Measurements from ENCODE around the gene NAA80. TPM values are rescaled to one million over a fixed set of nuclear protein-coding genes. Genes with fewer than 3 reads are reported as not detected.
A peak's percentile ranks its signal among the peaks of the same experiment; 100 is the strongest.

NAA80 gene
- polyA plus RNA-seq, 1 of the 3 experiments (the other 2 are of a cell fraction), result 10.5 TPM

GRCh38 chr3:50299929-50300680, 900 bp upstream of the NAA80 start:
- 55% methylated on average over 8 of the region's 12 CpGs for WGBS (ENCODE audit: low lambda C conversion rate)
- peaks cover 10 to 38% of the 10 kb centered on the region in 2 experiments; a peak in 2 of 4 replicates for H3K4me1 ChIP-seq (ENCODE audit: control insufficient read depth in 1 of 2, insufficient read depth in 2 of 2, low read depth in 1 of 2, low read length in 1 of 2)
- H3K27ac ChIP-seq (ENCODE audit: low read depth in 2 of 2, low read length in 1 of 2), result peak overlapping the region; percentile 54 to 79; a peak in 3 of 4 replicates
- H3K9ac ChIP-seq, result peak overlapping the region; percentile 62
- H2AFZ ChIP-seq (ENCODE audit: low read depth), result peak overlapping the region; percentile 80
- peaks cover 7% of the 10 kb centered on the region; the same call in 1 of the 2 replicates for H3K79me2 ChIP-seq (ENCODE audit: insufficient read depth)
- CTCF ChIA-PET, result interaction anchor here (1.0 to 7.7 kb wide), 7 partner anchors 11 to 71 kb away, joined by 3 to 45 read pairs (median 4); partner anchors contain the start of gene LSMEM2
- H3K36me3 ChIP-seq (replicated peaks in 1 of 2; ENCODE audit: control insufficient read depth in 1 of 2, insufficient read depth in 2 of 2, low read length in 1 of 2), result peaks cover 0 to 6% of the 10 kb centered on the region in 2 experiments
- no peaks in the 10 kb centered on the region for H3K27me3 ChIP-seq (ENCODE audit: insufficient read depth)
- no peaks in the 10 kb centered on the region for H3K9me2 ChIP-seq
- no peak for TF ChIP-seq POLR2AphosphoS5 (IDR thresholded peaks at IDR 0.05; ENCODE audit: low read depth, low read length)
- TF ChIP-seq, protein P1, sequence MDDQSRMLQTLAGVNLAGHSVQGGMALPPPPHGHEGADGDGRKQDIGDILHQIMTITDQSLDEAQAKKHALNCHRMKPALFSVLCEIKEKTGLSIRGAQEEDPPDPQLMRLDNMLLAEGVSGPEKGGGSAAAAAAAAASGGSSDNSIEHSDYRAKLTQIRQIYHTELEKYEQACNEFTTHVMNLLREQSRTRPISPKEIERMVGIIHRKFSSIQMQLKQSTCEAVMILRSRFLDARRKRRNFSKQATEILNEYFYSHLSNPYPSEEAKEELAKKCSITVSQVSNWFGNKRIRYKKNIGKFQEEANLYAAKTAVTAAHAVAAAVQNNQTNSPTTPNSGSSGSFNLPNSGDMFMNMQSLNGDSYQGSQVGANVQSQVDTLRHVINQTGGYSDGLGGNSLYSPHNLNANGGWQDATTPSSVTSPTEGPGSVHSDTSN (IDR thresholded peaks at IDR 0.05), result no peak
- TF ChIP-seq, protein P2, sequence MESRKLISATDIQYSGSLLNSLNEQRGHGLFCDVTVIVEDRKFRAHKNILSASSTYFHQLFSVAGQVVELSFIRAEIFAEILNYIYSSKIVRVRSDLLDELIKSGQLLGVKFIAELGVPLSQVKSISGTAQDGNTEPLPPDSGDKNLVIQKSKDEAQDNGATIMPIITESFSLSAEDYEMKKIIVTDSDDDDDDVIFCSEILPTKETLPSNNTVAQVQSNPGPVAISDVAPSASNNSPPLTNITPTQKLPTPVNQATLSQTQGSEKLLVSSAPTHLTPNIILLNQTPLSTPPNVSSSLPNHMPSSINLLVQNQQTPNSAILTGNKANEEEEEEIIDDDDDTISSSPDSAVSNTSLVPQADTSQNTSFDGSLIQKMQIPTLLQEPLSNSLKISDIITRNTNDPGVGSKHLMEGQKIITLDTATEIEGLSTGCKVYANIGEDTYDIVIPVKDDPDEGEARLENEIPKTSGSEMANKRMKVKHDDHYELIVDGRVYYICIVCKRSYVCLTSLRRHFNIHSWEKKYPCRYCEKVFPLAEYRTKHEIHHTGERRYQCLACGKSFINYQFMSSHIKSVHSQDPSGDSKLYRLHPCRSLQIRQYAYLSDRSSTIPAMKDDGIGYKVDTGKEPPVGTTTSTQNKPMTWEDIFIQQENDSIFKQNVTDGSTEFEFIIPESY (IDR thresholded peaks at IDR 0.05; ENCODE audit: borderline replicate concordance, low read depth), result no peak
- TF ChIP-seq REST (IDR thresholded peaks at IDR 0.05; ENCODE audit: low read depth, low read length), result no peak
- TF ChIP-seq JUND (IDR thresholded peaks at IDR 0.05), result no peak
- TF ChIP-seq SIN3A (IDR thresholded peaks at IDR 0.05; ENCODE audit: borderline replicate concordance, low read depth, low read length), result no peak
- no peak for TF ChIP-seq TAF1 (IDR thresholded peaks at IDR 0.05; ENCODE audit: borderline replicate concordance, low read depth, low read length)
- no peak for TF ChIP-seq RCOR1 (IDR thresholded peaks at IDR 0.05; ENCODE audit: low read length)
- no peak for TF ChIP-seq MXI1 (IDR thresholded peaks at IDR 0.05; ENCODE audit: low read depth, low read length)
- TF ChIP-seq FOSL2 (IDR thresholded peaks at IDR 0.05; ENCODE audit: borderline replicate concordance, low read depth), result no peak
- no peak for TF ChIP-seq CHD2 (IDR thresholded peaks at IDR 0.05; ENCODE audit: low read length, partially characterized antibody)
- TF ChIP-seq YY1 (IDR thresholded peaks at IDR 0.05; ENCODE audit: low read depth), result no peak
- TF ChIP-seq, protein P3, sequence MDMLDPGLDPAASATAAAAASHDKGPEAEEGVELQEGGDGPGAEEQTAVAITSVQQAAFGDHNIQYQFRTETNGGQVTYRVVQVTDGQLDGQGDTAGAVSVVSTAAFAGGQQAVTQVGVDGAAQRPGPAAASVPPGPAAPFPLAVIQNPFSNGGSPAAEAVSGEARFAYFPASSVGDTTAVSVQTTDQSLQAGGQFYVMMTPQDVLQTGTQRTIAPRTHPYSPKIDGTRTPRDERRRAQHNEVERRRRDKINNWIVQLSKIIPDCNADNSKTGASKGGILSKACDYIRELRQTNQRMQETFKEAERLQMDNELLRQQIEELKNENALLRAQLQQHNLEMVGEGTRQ (IDR thresholded peaks at IDR 0.05; ENCODE audit: borderline replicate concordance, low read depth, low read length), result no peak
- TF ChIP-seq EZH2phosphoT487 (IDR thresholded peaks at IDR 0.05; ENCODE audit: borderline replicate concordance, low read depth), result no peak
- no peak for TF ChIP-seq FOXM1 (IDR thresholded peaks at IDR 0.05; ENCODE audit: low read depth)
- H3K9me3 ChIP-seq, result no peaks in the 10 kb centered on the region
- H4K20me1 ChIP-seq (ENCODE audit: insufficient read depth), result no peaks in the 10 kb centered on the region
- peak overlapping the region; percentile 52 to 66 for H3K4me3 ChIP-seq (ENCODE audit: low read depth in 2 of 2, low read length in 1 of 2)
- peak overlapping the region; percentile 86 for H3K4me2 ChIP-seq
- H3F3A ChIP-seq (replicated peaks; ENCODE audit: insufficient read depth), result no peaks in the 10 kb centered on the region
- DNase-seq, result no peak
- POLR2A ChIA-PET, result interaction anchor here (0.7 to 1.6 kb wide), 6 partner anchors 15 to 48 kb away, joined by 3 to 6 read pairs (median 4); partner anchors contain the start of gene TUSC2

All from SK-N-SH (cell line).